ENCODE data around the gene IGF1R.

IGF1R gene

DNA sequence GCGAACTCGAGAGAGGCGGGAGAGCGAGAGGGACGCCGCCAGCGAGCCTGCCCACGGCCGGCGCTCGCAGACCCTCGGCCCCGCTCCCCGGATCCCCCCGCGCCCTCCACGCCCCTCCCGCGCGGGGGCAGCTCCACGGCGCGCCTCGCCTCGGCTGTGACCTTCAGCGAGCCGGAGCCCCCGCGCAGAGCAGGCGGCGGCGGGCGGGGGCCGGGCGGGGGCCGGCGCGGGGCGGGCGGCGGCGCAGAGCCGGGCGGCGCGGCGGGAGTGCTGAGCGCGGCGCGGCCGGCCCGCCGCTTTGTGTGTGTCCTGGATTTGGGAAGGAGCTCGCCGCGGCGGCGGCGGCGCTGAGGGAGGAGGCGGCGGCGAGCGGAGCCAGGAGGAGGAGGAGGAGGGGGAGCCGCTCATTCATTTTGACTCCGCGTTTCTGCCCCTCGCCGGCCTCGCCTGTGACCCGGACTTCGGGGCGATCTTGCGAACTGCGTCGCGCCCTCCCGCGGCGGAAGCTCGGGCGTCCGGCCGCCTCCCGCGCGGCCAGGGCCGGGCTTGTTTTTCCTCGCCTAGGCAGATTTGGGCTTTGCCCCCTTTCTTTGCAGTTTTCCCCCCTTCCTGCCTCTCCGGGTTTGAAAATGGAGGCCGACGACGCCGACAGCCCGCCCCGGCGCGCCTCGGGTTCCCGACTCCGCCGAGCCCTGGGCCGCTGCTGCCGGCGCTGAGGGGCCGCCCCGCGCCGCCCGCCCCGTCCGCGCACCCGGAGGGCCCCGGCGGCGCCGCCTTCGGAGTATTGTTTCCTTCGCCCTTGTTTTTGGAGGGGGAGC lies 524 bp downstream of the IGF1R start:
- no peak for DNase-seq (ENCODE audit: low read depth)

GRCh38 chr15:98649472-98650416 lies 1.4 kb downstream of the IGF1R start:
- peak; percentile 32 for DNase-seq (ENCODE audit: low read depth)

DNA sequence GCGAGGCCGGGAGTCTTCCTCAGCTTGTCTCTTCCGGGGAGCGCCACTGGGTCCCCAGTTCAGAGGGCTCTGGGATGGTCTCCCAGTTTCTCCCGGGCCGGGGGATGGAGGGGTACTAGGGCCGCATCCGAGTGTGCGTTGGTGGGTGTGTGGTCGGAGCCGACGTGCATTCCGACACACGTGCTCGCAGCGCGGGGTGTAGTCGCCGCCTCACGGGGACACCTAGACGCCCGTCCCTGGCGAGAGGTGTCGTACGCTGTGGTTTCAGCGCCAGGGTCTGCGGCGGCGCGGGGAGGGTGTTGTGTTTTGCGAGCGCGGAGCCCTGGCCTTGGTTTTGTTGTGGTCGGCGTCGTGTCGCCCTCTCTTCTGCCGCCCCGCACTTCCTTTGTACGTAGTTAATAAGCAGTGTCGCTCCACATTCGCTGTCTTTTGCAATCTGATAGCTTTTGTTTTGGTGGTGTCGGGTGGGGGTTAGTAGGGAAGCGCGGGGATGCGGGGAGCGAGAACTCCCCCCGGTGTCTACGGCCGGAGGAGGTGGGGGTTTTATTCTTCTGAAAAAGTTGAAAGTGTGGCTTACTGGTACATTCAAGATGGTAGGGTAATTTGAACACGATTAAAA lies 2.2 kb downstream of the IGF1R start:
- peak; percentile 9 for DNase-seq (ENCODE audit: low read depth)

- DNase-seq (ENCODE audit: low read depth) = no peak
Measured at GRCh38 chr15:98651036-98651481, 2.7 kb downstream of the IGF1R start.

- DNase-seq (ENCODE audit: low read depth) = no peak
Measured at GRCh38 chr15:98651581-98652220, 3.4 kb downstream of the IGF1R start.

- no peak for DNase-seq (ENCODE audit: low read depth)
Measured at GRCh38 chr15:98653686-98654085, 5.3 kb downstream of the IGF1R start.

DNA sequence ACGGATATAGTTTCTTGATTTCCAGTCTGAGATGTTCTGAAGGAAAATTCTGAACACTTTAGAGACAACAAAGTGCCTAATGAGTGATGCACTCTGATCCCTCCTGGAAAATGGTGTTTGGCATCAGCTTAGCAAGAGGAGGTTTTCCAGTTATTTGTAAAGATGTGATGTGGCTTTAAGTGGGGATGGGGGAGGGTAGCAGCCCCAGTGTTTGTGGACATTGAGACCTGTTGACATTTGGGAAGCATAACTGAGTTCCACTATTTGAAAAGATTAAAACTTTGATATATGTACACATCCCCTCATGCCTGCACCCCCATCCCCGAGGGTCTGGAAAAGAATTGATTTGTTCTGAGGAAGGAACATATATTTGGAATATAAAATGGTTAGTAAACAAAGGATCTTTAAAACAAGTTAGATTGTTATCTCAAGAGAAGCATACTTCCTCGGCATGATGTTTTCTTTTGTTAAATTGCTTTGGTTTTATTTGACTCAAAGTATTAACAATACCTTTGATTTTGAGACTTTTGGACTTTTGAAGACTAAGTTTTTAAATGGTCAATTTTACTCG lies 6.5 kb downstream of the IGF1R start:
- DNase-seq (ENCODE audit: low read depth) = no peak

DNA sequence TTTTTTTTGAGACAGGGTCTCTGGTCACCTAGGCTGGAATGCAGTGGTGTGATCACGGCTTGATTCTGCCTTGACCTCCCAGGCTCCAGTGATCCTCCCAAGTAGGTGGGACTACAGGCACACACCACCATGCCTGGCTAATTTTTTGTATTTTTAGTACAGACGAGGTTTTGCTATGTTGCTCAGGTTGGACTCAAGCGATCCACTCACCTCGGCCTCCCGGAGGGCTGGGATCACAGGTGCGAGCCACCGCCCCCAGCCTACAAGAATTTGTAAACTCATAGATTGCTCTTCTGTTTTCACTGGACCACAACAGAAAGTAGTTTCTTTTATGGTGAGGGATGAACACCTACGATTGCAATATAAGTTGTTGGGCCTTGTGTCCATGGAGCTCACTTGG lies 7.4 kb downstream of the IGF1R start:
- no peak for DNase-seq (ENCODE audit: low read depth)

DNA sequence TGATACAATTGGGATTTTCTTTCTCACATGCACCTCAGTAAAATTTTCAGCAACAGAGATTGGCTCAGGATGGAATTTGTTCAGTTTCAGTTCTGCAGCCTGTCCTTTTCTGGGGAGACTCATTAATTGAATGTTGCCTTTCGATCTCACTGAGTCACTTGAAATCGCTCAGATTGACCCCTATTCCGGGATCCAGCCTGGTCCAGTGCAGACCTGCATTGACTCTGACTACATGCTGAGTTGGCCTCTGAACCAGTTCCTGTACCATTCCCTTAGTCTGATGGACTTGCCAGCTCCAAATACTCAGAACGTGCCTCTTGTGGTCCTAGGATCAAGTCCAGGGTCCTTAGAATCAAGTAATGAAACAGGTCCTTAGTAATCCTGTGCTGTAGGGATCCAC lies 9.4 kb downstream of the IGF1R start:
- DNase-seq (ENCODE audit: low read depth) = no peak

DNA sequence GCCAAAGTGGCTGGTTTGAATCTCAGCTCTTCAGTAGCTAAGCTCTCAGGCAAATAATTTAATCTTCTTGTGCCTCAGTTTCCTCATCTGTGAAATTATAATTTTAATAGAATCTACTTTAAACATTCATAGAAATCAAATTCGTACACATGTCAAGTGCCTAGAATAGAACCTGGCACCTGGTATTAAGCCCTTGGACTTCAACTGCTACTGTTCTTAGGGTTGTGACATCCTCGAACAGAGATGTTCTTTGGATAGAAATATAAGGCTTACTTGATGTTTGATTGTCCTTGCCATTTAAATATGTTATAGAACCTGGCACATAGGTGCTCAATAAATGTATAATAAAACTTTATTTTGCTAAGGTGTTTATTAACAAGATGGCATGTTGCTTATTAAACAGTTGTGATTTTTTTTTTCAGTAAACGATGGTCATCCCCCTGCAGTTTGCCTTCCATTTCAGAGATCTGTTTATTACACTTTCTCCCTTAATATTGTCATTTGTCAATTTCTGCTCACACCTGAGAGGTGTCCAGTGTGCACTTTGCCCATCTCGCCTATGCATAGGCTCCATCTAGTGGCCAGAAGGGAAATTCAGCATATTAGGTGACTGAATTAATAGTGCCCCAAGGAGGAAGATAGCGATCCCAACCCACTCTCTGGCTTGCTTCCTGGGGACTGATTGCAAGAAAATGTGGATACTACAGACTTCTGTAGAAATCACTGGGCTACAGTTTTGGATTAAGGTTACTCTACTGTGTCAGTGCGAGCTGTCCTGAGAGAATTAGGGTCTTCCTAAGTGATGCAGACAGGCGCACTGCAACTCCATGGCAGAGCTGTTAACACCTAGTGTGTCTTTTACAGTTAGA lies 10.7 kb downstream of the IGF1R start:
- DNase-seq (ENCODE audit: low read depth) = peak; percentile 8

DNA sequence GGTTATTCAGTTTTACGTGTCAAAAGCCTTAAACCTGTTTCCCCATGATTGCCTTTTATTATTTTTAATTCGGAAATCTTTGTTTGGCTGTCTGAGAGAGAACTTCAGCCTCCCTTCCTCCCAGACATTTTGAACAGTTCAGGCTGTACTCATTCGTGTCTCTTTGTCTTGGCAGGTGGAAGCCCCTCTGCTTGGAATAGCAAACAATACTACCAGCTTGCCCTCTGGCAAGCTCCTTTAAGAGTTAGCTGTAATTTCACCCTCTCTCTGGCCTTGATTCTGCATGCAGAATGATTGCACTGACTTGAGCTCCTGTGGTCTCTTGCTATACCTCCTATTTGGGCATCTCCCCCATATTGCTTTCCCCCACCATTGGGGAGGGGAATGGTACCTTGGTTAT lies 11.7 kb downstream of the IGF1R start:
- no peak for DNase-seq (ENCODE audit: low read depth)

- DNase-seq (ENCODE audit: low read depth) = no peak
Measured at GRCh38 chr15:98663045-98663444, 14.7 kb downstream of the IGF1R start.

GRCh38 chr15:98663606-98664005 lies 15.3 kb downstream of the IGF1R start:
- no peak for DNase-seq (ENCODE audit: low read depth)

DNA sequence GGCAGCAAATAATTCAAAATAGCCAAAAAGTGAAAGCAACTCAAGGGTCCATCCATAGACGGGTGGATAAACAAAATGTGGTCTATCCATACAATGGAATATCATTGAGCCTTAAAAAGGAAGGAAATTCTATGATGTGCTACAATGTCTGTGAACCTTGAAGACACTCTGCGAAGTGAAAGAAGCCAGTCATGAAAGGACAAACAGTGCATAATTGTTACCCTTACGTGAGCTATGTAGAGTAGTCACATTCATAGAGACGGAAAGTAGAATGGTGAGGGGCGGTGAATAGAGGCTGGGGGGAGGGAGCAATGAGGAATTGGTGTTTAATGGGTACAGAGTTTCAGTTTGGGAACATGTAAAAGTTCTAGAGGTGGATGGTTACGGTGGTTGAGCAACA lies 18.1 kb downstream of the IGF1R start:
- no peak for DNase-seq (ENCODE audit: low read depth)

DNA sequence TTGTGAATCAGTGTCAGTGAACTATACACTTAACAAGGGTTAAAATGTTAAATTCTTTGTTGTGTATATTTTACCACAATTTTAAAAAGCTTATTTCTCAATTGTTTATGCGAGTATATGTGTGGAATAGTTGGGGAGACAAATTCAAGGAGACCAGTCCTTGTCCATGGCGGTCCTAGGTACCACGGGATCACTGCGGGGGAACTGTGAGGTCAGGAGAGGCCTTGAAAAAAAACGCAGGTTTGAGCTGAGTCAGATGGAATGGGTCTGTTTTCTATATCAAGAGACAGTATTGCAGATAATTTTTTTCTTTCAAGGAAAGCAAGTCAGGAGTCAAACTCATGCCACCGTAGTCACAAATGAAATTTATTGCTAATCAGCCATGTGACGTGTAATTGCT lies 18.5 kb downstream of the IGF1R start:
- no peak for DNase-seq (ENCODE audit: low read depth)

- no peak for DNase-seq (ENCODE audit: low read depth)
Measured at GRCh38 chr15:98667521-98668179, 19.3 kb downstream of the IGF1R start.

GRCh38 chr15:98668566-98669308 lies 20.4 kb downstream of the IGF1R start:
- DNase-seq (ENCODE audit: low read depth) = no peak

- DNase-seq (ENCODE audit: low read depth) = no peak
Measured at GRCh38 chr15:98669638-98670037, 21.3 kb downstream of the IGF1R start.

All from stimulated activated CD8-positive, alpha-beta memory T cell treated with anti-CD3 and anti-CD28 coated beads, Interleukin-12 subunit alpha, Interleukin-12 subunit beta, amount 100 ng/mL, for 1 hour (primary cell).